ENCODE data around the gene POLR2E. TPM values are rescaled to one million over a fixed set of nuclear protein-coding genes. Genes with fewer than 3 reads are reported as not detected.
A peak's percentile ranks its signal among the peaks of the same experiment; 100 is the strongest.

POLR2E gene
- total and polyA plus RNA-seq, 9 of the 15 experiments (the other 6 are each of a cell fraction or from before 2014, with no cell fraction given) = 3.4 to 413 (median 244) TPM

GRCh38 chr19:1094978-1095701, at the start of gene POLR2E (continued):
- TF ChIP-seq CHD4 (IDR thresholded peaks at IDR 0.05; ENCODE audit: insufficient read depth, insufficient replicate concordance, low read depth, low read length, poor library complexity, severe bottlenecking) (no peak), POLR2B (IDR thresholded peaks at IDR 0.05; ENCODE audit: low read depth, partially characterized antibody) (peak; percentile 84), ZFP36 (IDR thresholded peaks at IDR 0.05; ENCODE audit: low read depth, low read length, partially characterized antibody) (peak; percentile 8), DPF2 (IDR thresholded peaks at IDR 0.05) (no peak), ZNF212 (CRISPR knock-in tag; IDR thresholded peaks at IDR 0.05) (no peak), THRAP3 (IDR thresholded peaks at IDR 0.05; ENCODE audit: borderline replicate concordance) (no peak), TOE1 (IDR thresholded peaks at IDR 0.05; ENCODE audit: borderline replicate concordance) (peak; percentile 58; the same call in 1 of the 2 replicates), TOE1 (CRISPR knock-in tag; IDR thresholded peaks at IDR 0.05; ENCODE audit: borderline replicate concordance, low read depth) (no peak), SLC30A9 (CRISPR knock-in tag; IDR thresholded peaks at IDR 0.05) (no peak), NR1H2 (CRISPR knock-in tag; IDR thresholded peaks at IDR 0.05) (0 out of 2 replicates have a peak, but pooled peaks have one; percentile 23), ZNF780A (CRISPR knock-in tag; IDR thresholded peaks at IDR 0.05) (no peak), NEUROD1 (IDR thresholded peaks at IDR 0.05; ENCODE audit: borderline replicate concordance, low read depth, low read length, partially characterized antibody) (peak; percentile 91), IFI16 (CRISPR knock-in tag; IDR thresholded peaks at IDR 0.05) (no peak), SMARCB1 (IDR thresholded peaks at IDR 0.05; ENCODE audit: insufficient read length, low read depth) (no peak), E2F6 (IDR thresholded peaks at IDR 0.05; ENCODE audit: borderline replicate concordance in 1 of 2, extremely low read depth in 1 of 2, insufficient read depth in 1 of 2, insufficient read length in 1 of 2, low read depth in 1 of 2, low read length in 1 of 2, poor library complexity in 1 of 2, severe bottlenecking in 1 of 2) (no peak), ZNF143 (CRISPR knock-in tag; IDR thresholded peaks at IDR 0.05) (peak; percentile 98), TRIM25 (IDR thresholded peaks at IDR 0.05; ENCODE audit: borderline replicate concordance) (no peak), HIVEP1 (CRISPR knock-in tag; IDR thresholded peaks at IDR 0.05) (no peak), MAZ (CRISPR knock-in tag; conservative IDR thresholded peaks at IDR 0.05 in 1 of 2, IDR thresholded peaks at IDR 0.05 in 1 of 2) (peak; percentile 71 to 91), ZNF282 (CRISPR knock-in tag; IDR thresholded peaks at IDR 0.05) (0 out of 2 replicates have a peak, but pooled peaks have one; percentile 21), TEAD2 (tag; IDR thresholded peaks at IDR 0.05) (no peak), CBFA2T2 (conservative IDR thresholded peaks at IDR 0.05) (no peak)
- TF ChIP-seq, protein P1, sequence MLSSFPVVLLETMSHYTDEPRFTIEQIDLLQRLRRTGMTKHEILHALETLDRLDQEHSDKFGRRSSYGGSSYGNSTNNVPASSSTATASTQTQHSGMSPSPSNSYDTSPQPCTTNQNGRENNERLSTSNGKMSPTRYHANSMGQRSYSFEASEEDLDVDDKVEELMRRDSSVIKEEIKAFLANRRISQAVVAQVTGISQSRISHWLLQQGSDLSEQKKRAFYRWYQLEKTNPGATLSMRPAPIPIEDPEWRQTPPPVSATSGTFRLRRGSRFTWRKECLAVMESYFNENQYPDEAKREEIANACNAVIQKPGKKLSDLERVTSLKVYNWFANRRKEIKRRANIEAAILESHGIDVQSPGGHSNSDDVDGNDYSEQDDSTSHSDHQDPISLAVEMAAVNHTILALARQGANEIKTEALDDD (IDR thresholded peaks at IDR 0.05) = no peak

Measured in K562 (cell line).